GM18870 (cell line): ENCODE results near the gene STOX2.

ENCODE experiments used
- ATAC-seq: cut with Tn5 transposase; IDR thresholded peaks from one replicate; pipeline ENCODE4 v1.9.1; 2021; ENCODE audit warnings: moderate library complexity; ENCODE audit not compliant: unreplicated experiment

STOX2 gene, protein sequence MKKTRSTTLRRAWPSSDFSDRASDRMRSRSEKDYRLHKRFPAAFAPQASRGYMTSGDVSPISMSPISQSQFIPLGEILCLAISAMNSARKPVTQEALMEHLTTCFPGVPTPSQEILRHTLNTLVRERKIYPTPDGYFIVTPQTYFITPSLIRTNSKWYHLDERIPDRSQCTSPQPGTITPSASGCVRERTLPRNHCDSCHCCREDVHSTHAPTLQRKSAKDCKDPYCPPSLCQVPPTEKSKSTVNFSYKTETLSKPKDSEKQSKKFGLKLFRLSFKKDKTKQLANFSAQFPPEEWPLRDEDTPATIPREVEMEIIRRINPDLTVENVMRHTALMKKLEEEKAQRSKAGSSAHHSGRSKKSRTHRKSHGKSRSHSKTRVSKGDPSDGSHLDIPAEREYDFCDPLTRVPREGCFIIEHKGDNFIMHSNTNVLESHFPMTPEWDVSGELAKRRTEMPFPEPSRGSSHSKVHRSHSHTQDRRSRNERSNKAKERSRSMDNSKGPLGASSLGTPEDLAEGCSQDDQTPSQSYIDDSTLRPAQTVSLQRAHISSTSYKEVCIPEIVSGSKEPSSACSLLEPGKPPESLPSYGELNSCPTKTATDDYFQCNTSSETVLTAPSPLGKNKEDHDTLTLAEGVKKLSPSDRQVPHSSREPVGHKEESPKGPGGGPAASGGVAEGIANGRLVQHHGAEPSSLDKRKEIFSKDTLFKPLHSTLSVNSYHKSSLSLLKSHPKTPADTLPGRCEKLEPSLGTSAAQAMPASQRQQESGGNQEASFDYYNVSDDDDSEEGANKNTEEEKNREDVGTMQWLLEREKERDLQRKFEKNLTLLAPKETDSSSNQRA (N-terminal part only)

GRCh38 chr4:183905081-183905592 is at the start of gene STOX2:
Gene STOX2 (plus strand): TSS chr4:183905307. CDS start chr4:183906791, 1,484 bp downstream.
- no peak for ATAC-seq

DNA sequence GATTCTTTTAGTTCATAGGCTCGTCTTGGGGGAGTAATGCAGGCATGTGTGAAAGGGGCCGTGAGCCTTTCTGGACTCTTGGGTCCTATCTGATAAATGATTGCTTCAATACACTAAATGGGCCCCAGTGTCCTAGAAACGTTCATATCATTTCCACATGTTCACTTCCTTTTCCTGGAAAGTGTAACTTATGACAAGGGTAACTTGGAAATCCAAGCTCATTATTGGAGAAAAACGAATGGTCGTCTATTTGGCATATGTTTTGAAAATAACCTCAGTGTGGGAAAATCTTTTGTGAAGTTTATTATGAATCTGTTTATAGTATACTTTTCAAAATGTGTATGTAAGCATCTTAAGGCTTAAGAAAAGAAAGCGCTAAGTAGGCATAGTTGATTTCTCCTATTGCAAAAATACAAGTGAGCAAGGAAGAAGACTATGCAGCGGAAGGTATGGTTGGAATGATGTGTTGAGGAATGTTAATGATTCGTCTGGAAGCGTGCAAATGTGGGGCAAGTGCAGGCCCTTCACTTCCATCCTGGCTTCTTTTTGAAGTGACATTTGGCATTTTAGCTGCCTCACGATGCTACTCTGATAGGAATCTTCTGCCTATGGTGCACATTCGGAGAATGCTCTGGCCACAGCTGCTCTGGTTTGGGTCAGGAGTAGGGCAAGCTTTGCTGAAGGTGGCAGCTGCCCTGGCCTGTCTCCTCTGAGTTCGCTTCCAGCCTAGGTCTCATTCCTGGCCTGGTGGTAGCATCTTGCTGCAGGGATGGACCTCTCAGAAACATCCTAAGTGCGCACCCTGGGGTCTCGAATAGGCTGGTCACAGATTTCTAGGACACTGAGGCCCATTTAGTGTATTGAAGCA is 49.5 kb upstream of the STOX2 start:
- ATAC-seq, result no peak

- ATAC-seq, result no peak
Observed at GRCh38 chr4:183857040-183857439, 48.1 kb upstream of the STOX2 start.

- no peak for ATAC-seq
Observed at GRCh38 chr4:183858011-183858615, 47.0 kb upstream of the STOX2 start.

GRCh38 chr4:183860119-183860518 is 45.0 kb upstream of the STOX2 start:
- ATAC-seq, result no peak

- no peak for ATAC-seq
Observed at GRCh38 chr4:183860731-183861130, 44.4 kb upstream of the STOX2 start.

DNA sequence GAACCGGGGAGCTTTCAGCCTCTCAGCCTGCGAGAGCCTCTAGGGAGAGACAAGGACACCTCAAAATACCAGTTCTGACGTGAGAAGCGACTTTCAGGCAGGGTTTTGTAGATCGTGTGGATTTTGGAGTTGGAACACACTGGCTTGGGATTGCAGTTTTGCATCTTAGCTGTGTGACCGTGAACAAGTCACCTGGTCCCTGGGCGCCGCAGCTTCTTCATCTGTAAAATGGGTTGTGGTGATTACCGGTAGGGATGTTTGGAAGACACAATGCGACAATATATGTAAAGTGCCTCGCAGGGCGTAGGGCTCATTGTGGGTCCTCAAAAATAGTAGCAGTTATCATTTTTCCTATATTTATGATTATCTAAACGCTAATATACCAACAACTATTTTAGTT is 43.7 kb upstream of the STOX2 start:
- ATAC-seq, result no peak

DNA sequence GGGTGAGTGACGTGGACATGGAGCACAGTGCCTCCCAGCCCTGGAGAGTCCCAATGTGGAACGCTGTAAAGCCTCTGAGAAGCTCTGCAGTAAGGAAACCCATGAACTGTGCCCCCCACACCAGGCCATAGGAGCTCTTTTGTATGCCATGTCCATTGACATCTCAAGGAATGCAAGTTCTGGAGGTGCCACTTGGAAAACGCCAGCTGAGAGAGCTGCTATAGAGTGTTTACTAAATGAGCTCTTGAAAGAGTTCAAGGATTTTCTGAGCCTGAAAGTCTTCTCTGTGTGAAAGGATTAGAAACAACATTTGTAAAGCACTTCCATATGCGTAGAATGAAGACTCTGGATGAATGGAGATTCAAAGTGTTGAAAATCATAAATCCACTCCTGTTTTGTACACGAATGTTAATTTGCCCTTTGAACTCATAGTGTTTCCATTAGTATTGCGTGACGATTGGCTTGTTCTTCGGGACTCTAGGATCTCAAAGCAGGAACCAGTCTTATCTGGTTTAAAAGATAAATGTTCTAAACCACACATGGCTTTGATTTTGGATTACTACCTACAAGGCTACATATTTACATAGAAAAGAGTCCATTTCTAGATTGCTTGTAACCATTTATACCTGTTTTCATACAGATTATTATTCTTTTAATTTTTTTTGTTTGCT is 41.8 kb upstream of the STOX2 start:
- no peak for ATAC-seq

DNA sequence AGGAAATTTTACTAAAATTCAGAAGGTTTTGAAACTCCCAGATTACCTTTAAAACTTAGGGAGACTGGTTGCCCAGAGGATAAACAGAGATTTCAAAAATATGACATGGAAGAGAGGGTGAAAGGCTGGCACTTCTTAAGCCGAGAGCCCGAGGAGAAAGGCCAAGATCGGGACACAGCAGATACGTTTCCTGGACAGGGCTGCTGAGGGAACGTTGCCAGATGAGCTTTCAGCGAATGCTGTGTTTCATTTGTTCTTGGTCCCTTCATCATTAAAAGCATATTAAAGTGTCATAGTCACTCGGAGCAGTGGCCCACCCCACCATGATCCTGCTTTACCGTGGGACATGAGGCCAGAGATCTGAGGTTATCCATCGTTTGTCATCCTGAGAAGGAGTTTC is 37.9 kb upstream of the STOX2 start:
- no peak for ATAC-seq

GRCh38 chr4:183870997-183871396 is 34.1 kb upstream of the STOX2 start:
- ATAC-seq, result no peak

- no peak for ATAC-seq
Observed at GRCh38 chr4:183871581-183871980, 33.5 kb upstream of the STOX2 start.

GRCh38 chr4:183872531-183872930 is 32.6 kb upstream of the STOX2 start:
- no peak for ATAC-seq

DNA sequence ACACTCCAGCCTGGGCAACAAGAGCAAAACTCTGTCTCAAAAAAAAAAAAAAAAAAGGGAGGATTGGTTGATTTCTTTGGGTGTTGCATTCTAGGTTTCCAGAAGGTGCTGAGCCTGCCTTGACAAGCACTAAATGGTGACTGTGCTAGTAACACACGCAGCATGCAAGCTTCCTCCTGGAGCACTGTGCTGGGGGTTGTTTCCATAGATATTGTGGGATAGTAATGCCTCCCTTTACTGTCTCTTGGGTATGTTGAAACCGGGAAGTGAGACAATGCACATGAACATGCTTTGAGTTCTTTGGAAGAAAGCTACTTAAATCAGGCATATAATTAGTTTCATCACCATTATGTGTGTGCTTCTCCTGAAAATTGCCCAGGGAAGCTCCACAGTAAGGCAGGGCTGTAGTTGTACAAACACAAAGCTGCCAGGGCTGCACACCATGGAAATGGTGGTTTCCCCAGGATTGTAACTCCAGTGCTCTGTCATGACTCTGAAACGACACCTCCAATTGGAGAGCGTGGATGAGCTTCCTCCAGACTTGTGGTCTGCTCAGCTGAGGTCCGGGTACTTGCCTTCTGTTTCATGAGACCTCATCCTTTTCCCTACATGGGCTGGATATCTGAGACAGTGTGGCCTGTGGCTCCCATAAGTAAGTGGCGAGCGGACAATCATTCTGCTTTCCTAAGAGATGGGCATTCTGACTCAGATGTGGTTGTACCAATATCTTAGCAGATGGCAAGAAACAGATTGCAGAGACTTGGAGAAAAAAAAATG is 31.5 kb upstream of the STOX2 start:
- ATAC-seq, result no peak

- no peak for ATAC-seq
Observed at GRCh38 chr4:183875251-183875825, 29.8 kb upstream of the STOX2 start.

- no peak for ATAC-seq
Observed at GRCh38 chr4:183876268-183876934, 28.7 kb upstream of the STOX2 start.

GRCh38 chr4:183878251-183878970 is 26.7 kb upstream of the STOX2 start:
- no peak for ATAC-seq

DNA sequence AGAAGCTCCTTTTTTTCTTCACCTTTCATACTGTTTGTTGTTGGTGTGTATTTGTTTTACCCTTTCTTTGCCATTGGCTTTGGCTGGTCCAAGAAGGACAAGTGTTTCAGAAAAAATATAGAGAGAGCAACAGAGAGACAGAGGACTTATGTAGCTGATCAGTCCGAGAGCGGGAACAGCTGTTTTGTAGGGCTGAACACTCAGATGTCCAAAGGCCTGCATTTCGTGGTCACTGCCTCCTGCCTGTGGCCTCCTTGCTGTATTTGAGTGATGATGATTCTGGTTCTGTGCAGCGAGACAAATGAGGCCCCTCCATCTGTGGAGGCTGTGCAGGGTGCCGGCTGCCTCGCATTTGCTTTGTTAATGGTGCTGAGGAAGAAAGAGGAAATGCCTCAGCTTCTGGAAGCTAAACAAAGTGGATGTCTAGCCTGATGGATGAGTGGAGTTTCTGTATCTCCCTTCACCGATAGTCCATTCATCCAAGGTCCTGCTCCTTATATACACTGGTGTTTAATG is 19.8 kb upstream of the STOX2 start:
- ATAC-seq, result no peak
